GM12875 (cell line): ENCODE data around the gene SNPH.

Source experiments
- H3K4me3 ChIP-seq: one replicate; pipeline ENCODE4 v1.5.1; 2011; ENCODE audit warnings: low read depth, low read length, control low read depth
- CTCF ChIP-seq: IDR thresholded peaks from 2 replicates; pipeline ENCODE4 v1.5.1; 2011; ENCODE audit warnings: low read depth, mild to moderate bottlenecking, control low read depth, inconsistent platforms, low read length, moderate library complexity, borderline replicate concordance; ENCODE audit not compliant: insufficient read depth

The SNPH gene

GRCh38 chr20:1332749-1333300 lies 66.7 kb downstream of the SNPH start:
- H3K4me3 ChIP-seq: no peak overlapping the region
- TF ChIP-seq CTCF: no peak

GRCh38 chr20:1333462-1334369 lies 67.6 kb downstream of the SNPH start:
- H3K4me3 ChIP-seq: no peak overlapping the region
- TF ChIP-seq CTCF: no peak

- no peak for TF ChIP-seq CTCF
These were observed 68.3 kb downstream of the SNPH start for GRCh38 chr20:1334370-1334731.

GRCh38 chr20:1334761-1335160 lies 68.7 kb downstream of the SNPH start:
- TF ChIP-seq CTCF: no peak
- no peak overlapping the region for H3K4me3 ChIP-seq

More at GRCh38 chr20:1334370-1334731, 68.3 kb downstream of the SNPH start:
- H3K4me3 ChIP-seq: no peak overlapping the region

GRCh38 chr20:1335961-1336698 lies 70.0 kb downstream of the SNPH start:
- no peak for TF ChIP-seq CTCF
- no peak overlapping the region for H3K4me3 ChIP-seq

GRCh38 chr20:1336699-1337367 lies 70.7 kb downstream of the SNPH start:
- TF ChIP-seq CTCF: no peak
- no peak overlapping the region for H3K4me3 ChIP-seq
